Ovary (tissue), 9 donors: ENCODE data around the gene MAP2K4. TPM values are rescaled to one million over a fixed set of nuclear protein-coding genes. Genes with fewer than 3 reads are reported as not detected.

ENCODE experiments used
- DNase-seq, 5 donors: peaks; one replicate each; pipeline ENCODE4 v3.0.0-alpha.2; 2019 to 2020
- H3K27ac ChIP-seq, 2 donors: fragments of 200-600 bp; one replicate each; pipeline versions ENCODE4 v1.5.1 to v1.8.0; 2019 to 2022
- H3K27me3 ChIP-seq: fragments of 200-600 bp; one replicate; pipeline ENCODE4 v1.8.0; 2022
- H3K36me3 ChIP-seq: fragments of 200-600 bp; sonication (generic); one replicate; pipeline ENCODE4 v1.5.1; 2019
- H3K4me1 ChIP-seq: one replicate; pipeline ENCODE4 v1.8.1; 2013; ENCODE audit warnings: mild to moderate bottlenecking, moderate library complexity; ENCODE audit not compliant: insufficient read depth
- H3K4me3 ChIP-seq: fragments of 200-600 bp; sonication (generic); one replicate; pipeline ENCODE4 v1.5.1; 2017
- H3K9me3 ChIP-seq, 2 donors: fragments of 200-600 bp in 1 of 2; sonication (generic) in 1 of 2; one replicate each; pipeline versions ENCODE4 v1.5.1 to v1.8.1; 2013 to 2019; ENCODE audit warnings: mild to moderate bottlenecking in 1 of 2, moderate library complexity in 1 of 2
- EP300 ChIP-seq: sonication (generic); formaldehyde crosslinking; IDR thresholded peaks from one replicate; pipeline ENCODE4 v1.6.1; 2017; ENCODE audit warnings: antibody characterized with exemption
- POLR2A ChIP-seq: fragments of 450-650 bp; IDR thresholded peaks from one replicate; pipeline ENCODE4 v1.6.1; 2017; ENCODE audit warnings: antibody characterized with exemption, mild to moderate bottlenecking, moderate library complexity
- WGBS, 3 donors: extraction: QIAGEN DNeasy Blood & Tissue Kit in 1 of 3; methylation state at CpG; one replicate each; pipeline versions ENCODE4 v1.1.5 to v1.1.7; 2013 to 2017; 5-methylcytosine and 5-hydroxymethylcytosine counted together
- intact Hi-C, 4 donors: fragments of 100-400 bp; cut with DNase I; formaldehyde crosslinking; loops; one replicate each; pipeline versions ENCODE4 v1.11.0 to v1.15.1; 2022 to 2023
- polyA plus RNA-seq, 2 donors: library from polyadenylated mRNA; stranded (reverse); fragments of 200-250 nt in 1 of 2; fragments of 350-450 nt in 1 of 2; fragmentation: Illumina TruSeq in 1 of 2; extraction: RNeasy Lipid Tissue Mini Kit (QIAGEN cat#74804) in 1 of 2; gene quantifications; one replicate each; pipeline ENCODE4 v1.2.3, GENCODE V29; 2013 to 2014
- total RNA-seq, 7 donors: library from RNA; depleted of rRNA in 2 of 7; stranded (reverse); fragments of >200 nt in 2 of 7; fragmentation: NEBNext Ultra II Directional in 3 of 7; extraction: Animal tissue kit (Norgen Biotek cat#: 25700) in 3 of 7; gene quantifications; one replicate each; pipeline versions ENCODE4 v1.1.0 to v1.2.4, GENCODE V29; 2016 to 2023
- TF ChIP-seq, protein P1 (sequence below), 3 donors: fragments of 450-650 bp in 2 of 3; fragments of 200-600 bp in 1 of 3; IDR thresholded peaks; one replicate each; pipeline versions ENCODE4 v1.5.1 to v1.8.0; 2016 to 2022; ENCODE audit warnings: antibody characterized with exemption in 3 of 3, mild to moderate bottlenecking in 1 of 3
- donor health status: DM: no; HTN: no; CAD: no; lungs with moderate emphysema.
- donor health status: DM: no; HTN: no; CAD: no.
- donor health status: Bipolar disorder and iron deficiency.
- donor health status: DM: yes; HTN: yes; CAD: no.
- donor health status: DM: no; HTN: no; CAD: no.
- donor health status: DM: yes; HTN: yes; CAD: no.

Gene MAP2K4
- total and polyA plus RNA-seq, 9 donors: 12.1 to 66.8 (median 42.4) TPM

DNA sequence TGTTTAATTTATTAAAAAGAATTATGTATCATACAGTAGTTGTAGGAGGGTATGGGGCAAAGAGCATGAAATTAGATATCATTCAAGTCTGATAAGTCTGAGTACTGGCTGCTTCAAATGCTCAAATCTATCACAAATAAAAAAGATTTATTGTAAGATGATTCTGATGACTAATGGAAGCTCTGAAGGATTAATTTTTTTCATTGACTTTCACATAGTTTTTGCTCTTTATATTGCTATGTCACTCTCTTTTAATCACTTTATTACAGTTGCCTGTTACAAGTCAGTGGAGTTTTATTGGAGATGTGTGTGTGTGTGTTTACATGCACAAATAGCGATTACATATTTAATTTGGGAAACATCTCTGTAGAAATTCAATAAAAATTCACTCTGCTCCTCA lies 15.0 kb downstream of the MAP2K4 start:
- Histone ChIP-seq H3K27ac (no peak overlapping the region), H3K9me3 (no peaks in the 10 kb centered on the region), H3K4me3 (no peak overlapping the region), H3K4me1 (no peaks in the 10 kb centered on the region), H3K36me3 (no peaks in the 10 kb centered on the region), H3K27me3 (no peaks in the 10 kb centered on the region)
- no peak for DNase-seq
- TF ChIP-seq, protein P1, sequence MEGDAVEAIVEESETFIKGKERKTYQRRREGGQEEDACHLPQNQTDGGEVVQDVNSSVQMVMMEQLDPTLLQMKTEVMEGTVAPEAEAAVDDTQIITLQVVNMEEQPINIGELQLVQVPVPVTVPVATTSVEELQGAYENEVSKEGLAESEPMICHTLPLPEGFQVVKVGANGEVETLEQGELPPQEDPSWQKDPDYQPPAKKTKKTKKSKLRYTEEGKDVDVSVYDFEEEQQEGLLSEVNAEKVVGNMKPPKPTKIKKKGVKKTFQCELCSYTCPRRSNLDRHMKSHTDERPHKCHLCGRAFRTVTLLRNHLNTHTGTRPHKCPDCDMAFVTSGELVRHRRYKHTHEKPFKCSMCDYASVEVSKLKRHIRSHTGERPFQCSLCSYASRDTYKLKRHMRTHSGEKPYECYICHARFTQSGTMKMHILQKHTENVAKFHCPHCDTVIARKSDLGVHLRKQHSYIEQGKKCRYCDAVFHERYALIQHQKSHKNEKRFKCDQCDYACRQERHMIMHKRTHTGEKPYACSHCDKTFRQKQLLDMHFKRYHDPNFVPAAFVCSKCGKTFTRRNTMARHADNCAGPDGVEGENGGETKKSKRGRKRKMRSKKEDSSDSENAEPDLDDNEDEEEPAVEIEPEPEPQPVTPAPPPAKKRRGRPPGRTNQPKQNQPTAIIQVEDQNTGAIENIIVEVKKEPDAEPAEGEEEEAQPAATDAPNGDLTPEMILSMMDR (IDR thresholded peaks at IDR 0.05): no peak
- TF ChIP-seq POLR2A (no peak), EP300 (no peak)
- intact Hi-C loops: no loop called here
- 10 to 62% (median 52%) methylated on average over 1 of the region's 1 CpG for WGBS, 3 donors

DNA sequence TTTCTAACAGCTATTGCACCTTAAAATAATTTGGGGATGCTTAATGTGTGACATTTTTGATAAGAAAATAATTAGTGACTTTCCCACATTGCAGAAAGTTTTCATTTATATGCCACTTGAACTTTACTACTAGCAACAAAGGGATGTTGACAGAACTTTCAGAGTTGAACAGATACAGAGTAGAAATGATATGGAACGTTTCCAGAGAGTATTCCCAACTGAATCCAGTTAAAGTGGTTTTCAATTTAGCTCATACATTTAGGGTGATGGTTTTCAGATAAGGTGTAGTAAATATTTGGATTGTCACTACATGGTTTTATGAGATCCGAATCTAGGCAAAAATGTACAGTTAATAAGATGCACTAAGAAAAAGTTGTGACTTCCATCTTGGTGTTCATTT lies 17.3 kb downstream of the MAP2K4 start:
- intact Hi-C loops: no loop called here
- Histone ChIP-seq H3K4me1 (no peaks in the 10 kb centered on the region), H3K27me3 (no peaks in the 10 kb centered on the region), H3K36me3 (no peaks in the 10 kb centered on the region), H3K27ac (no peak overlapping the region), H3K4me3 (no peak overlapping the region), H3K9me3 (no peaks in the 10 kb centered on the region)
- 25 to 46% (median 28%) methylated on average over 2 of the region's 2 CpGs for WGBS, 3 donors
- no peak for TF ChIP-seq EP300
- TF ChIP-seq, protein P1 (IDR thresholded peaks at IDR 0.05): no peak
- TF ChIP-seq POLR2A: no peak
- no peak for DNase-seq

DNA sequence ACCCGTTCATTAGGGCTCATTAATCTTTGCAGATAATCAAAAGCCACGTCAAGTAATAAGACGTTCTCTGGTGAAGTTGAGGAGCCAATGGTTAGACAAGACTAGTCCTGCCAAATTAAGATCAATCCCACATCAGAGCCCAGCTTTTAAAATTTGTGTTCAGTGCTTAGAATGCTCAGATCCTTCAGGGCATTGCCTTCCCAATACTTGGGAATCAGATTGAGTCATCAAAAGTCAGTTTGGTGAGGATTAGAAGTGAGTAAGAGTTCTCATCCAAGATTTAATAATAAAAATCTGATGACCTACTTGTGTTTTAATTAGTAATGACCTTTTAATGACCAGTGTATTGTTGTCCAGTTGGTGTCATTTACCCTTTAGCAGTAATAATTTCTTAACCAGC lies 19.8 kb downstream of the MAP2K4 start:
- no peak overlapping the region for H3K4me3 ChIP-seq
- H3K36me3 ChIP-seq: no peaks in the 10 kb centered on the region
- WGBS, 3 donors: 82 to 87% (median 87%) methylated on average over 3 of the region's 3 CpGs
- H3K27me3 ChIP-seq: no peaks in the 10 kb centered on the region
- TF ChIP-seq EP300 (no peak), POLR2A (no peak)
- TF ChIP-seq, protein P1 (IDR thresholded peaks at IDR 0.05): no peak
- no peak for DNase-seq
- intact Hi-C loops: no loop called here
- H3K27ac ChIP-seq: no peak overlapping the region
- no peaks in the 10 kb centered on the region for H3K4me1 ChIP-seq
- no peaks in the 10 kb centered on the region for H3K9me3 ChIP-seq

DNA sequence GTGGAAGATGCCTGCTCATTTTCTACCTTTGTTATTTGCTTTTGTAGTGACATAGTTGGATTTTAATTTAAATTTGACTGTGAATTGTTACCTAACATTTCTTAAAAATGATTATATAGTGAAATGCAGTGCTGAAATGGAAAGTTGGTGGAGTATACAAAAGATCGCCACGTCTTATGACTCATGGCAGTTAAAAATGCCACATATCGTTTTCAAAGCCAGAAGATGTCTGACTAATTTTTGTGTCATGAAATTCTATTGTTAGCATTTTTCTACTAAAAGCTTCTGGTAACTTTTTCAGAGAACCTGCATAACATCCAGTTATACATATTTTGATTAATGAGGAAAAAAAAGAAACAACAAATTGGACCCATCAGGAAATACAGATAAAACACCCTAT lies 20.6 kb downstream of the MAP2K4 start:
- Histone ChIP-seq H3K27ac (no peak overlapping the region), H3K4me3 (no peak overlapping the region), H3K36me3 (no peaks in the 10 kb centered on the region), H3K9me3 (no peaks in the 10 kb centered on the region), H3K27me3 (no peaks in the 10 kb centered on the region), H3K4me1 (no peaks in the 10 kb centered on the region)
- TF ChIP-seq, protein P1 (IDR thresholded peaks at IDR 0.05): no peak
- TF ChIP-seq POLR2A (no peak), EP300 (no peak)
- intact Hi-C loops: no loop called here
- 28 to 39% (median 34%) methylated on average over 3 of the region's 3 CpGs for WGBS, 3 donors
- no peak for DNase-seq

DNA sequence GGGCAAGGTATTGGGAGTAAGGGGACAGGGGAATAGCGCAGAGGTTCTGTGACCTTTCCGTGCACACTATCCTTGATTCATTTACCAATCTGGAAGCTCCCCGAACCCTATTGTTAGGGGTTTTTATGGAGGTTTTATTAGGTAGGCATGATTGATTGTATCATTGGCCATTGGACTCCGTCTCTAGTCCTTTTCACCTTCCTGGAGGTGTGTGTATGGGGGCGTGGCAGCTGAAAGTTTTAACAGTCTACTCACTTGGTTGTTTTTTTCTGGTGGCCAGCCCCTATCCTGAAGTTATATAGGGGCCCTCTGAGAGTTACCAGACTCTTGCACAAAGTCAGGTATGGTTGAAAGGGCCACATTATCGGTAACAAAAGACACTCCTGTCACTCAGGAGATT lies 23.0 kb downstream of the MAP2K4 start:
- TF ChIP-seq, protein P1 (IDR thresholded peaks at IDR 0.05): no peak
- TF ChIP-seq EP300 (no peak), POLR2A (no peak)
- H3K27ac ChIP-seq: no peak overlapping the region
- WGBS, 3 donors: 95 to 98% (median 97%) methylated on average over 6 of the region's 6 CpGs
- peaks cover 1% of the 10 kb centered on the region for H3K4me1 ChIP-seq
- intact Hi-C loops: no loop called here
- no peaks in the 10 kb centered on the region for H3K9me3 ChIP-seq
- no peak overlapping the region for H3K4me3 ChIP-seq
- no peaks in the 10 kb centered on the region for H3K36me3 ChIP-seq
- no peak for DNase-seq
- H3K27me3 ChIP-seq: no peaks in the 10 kb centered on the region
